ENCODE data around the gene GPR35.
A peak's percentile ranks its signal among the peaks of the same experiment; 100 is the strongest.
"Not testable (repeated sequence)": the region's sequence is repeated elsewhere in the genome, so short reads cannot be mapped to it uniquely, and the experiment has no call there.

The GPR35 gene

DNA sequence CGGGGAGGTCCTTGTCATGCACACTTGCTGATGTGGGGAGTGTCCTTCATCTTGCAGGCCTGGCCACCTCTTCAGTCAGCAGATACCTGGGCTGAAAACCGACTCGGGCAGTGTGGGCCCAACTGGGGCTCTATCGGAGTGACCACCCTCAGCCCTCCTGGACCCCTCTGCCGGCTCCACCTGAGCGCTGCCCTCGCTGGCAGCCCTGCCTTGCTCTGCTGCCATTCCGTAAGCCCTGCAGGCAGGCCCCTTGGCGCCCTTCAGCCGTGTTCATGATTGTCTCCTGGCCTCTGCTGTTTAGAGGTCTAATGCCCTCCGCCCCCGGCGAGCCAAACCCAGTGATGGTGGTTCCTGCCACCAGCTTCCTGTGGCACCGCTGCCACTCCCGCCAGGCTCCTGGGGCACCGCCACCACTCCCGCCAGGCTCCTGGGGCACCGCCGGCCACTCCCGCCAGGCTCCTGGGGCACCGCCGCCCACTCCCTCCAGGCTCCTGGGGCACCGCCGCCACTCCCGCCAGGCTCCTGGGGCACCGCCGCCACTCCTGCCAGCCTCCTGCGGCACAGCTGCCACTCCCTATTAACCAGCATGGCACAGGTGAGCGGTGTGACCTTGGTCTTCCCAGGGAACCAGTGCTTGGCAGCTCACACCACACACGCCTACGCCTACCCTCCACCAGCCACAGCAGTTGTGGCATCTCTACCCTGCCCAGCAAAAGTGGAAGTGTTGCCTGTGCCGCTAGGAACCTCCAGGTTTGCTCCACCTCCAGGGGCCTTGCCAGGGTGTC is 22.8 kb upstream of the GPR35 start:
- DNase-seq (ENCODE audit: low read depth): no peak

DNA sequence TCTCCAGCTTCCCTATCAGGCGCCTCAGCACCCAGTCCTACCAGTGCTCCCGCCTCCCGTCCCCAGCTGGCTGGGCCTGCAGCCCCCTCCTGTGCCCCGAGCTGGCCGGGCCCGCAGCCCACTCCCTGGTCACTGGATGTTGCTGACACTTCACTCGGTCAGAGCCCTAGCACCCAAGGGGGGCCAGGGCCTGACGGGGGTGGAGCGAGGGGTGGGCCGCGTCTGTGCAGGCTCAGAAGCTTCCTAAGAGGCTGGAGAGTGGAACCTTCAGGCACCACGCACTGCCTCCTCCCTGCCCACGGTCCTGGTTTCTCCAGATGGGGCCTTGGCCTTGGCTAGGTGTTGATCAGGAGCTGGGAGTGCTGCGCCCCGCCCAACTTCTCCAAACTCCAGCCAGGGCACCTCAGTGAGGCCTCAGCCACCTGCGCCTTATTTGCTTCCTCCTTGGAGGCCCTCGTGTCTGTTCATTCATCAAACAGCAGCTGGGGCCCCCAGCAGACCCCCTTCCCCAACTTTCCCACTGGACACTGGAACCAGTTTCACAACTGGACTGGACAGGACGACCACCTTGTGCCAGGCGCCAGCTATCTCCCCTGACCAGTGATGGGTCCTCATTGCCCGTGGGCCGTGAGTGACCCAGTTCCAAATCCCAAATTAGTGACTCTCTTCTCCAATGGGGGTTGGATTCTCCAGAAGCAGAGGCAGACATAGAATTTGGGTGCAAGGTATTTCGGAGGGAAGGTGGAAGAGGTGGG is 22.0 kb upstream of the GPR35 start:
- DNase-seq (ENCODE audit: low read depth): no peak

DNA sequence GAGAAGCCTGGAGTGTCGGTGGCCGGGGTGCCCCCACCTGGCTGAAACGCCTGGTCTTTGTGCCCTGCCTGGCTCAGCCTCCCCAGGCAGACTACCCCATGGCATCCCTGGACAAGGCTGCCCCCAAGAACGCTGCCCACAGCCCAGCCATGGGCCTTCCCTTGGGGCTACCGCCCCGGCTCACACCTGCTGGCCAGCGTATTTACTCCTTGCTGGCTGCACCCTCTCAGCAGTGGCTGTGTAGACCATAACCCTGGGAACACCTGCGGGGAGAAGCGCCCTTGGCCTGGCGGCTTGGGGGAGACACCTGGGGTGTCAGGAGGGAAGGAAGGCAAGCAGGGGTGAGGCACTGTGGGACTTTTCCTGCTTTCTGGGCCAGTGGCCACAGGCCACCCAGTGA is 21.4 kb upstream of the GPR35 start:
- no peak for DNase-seq (ENCODE audit: low read depth)

DNA sequence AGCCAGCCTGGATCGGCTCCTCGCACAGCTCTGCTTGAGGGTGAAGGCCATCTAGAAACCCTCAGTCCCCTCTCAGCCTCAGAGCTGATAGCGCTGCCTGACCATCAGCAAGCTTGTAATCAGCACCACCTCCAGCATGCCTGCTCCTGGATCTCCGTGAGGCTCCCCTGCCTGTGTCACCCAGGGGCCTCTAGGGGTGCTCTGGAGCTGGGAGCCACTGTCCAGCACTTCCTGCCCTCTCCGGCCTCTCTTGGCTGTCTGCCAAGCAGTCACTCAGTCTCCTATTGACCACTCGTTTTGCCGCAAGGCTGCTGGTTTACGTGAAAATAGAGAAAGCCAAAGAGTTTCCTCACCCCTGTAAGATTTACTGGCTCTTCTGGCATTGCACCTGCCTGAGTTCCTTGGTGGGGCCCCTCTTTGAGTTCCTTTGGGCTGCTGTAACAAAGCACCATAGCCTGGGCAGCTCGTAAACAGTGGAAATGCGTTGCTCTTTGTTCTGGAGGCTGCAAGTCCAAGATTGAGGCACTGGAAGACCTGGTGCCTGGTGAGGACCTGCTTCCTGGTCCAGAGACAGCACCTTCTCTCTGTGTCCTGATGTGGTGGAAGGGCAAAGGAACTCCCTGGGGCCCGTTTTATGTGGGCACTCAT is 20.9 kb upstream of the GPR35 start:
- peak; percentile 63 for DNase-seq (ENCODE audit: low read depth)

DNA sequence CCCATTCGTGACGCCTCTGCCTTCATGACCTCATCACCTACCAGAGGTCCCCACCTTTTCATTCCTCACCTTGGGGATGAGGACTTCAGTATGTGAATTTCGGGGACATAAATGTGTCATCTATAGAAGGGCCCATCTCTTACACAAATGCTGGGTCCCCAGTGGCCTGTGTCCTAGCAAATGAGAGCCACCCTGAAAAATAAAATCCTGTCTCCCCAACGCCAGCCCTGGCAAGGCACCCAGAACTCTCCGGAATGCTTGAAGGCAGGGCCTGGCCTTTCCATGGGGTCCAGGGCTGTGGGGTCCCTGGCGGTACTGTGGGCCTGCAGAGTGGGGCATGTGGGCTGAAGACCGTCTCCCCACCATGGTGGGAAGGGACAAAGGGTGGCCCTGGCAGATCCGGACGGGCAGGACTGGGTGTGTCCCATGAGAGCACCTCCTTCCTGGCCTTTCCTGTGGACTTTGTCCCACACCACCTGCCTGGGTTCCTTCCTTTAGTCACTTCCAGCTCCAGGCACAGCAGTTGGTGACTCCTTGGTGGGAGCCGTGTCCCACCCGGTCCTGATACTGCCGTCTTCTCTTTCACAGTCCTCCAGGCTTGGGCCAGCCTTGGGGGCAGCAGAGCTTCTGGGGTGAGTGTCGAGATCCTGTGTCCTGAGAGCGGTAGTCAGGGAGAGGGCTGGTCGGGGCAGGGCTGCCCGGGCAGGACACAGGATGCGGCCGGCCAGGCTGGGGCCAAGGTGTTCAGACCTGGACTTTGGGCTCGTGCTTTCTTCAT is 20.2 kb upstream of the GPR35 start:
- DNase-seq (ENCODE audit: low read depth): no peak

DNA sequence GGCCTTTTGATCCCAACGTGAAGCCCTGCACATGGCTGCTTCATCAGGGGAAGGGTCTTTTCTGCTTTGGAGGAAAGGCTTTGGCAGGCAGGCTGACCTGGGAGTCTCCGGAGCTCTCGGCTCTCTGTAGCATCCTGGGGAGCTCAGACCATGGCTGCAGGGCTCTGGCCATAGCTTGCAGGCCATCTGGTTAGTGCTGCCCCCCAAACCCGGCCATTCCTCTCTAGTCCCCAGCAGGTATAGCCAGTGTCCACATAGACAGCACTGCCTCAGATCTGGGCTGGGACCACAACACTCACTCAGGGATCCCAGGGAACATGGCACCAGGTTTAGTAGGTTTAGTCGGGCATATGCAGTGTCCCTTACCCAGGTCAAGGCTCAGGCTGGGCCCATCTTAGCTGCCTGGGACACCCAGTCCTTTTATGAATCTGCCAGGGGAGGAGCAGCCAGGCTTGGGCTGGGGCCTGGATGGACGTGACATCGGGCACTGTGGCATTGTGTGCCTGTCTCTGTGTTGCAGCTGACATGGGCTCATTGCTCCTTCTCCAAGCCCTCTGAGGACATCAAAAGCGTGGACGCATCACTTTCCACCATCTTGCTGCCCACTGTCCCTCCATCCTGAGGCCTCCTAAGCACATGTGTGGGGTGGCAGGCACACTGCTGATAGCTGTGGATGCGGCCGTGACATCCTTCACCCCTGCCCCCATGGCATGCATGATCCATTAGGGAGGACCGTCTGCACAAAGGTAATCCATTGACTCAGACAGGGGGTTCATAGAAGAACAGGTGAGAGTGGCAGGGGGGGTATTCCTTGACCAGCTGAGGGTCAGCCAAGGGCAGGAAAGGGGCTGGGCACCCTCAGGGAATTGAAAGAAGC is 19.2 kb upstream of the GPR35 start:
- DNase-seq (ENCODE audit: low read depth): no peak

DNA sequence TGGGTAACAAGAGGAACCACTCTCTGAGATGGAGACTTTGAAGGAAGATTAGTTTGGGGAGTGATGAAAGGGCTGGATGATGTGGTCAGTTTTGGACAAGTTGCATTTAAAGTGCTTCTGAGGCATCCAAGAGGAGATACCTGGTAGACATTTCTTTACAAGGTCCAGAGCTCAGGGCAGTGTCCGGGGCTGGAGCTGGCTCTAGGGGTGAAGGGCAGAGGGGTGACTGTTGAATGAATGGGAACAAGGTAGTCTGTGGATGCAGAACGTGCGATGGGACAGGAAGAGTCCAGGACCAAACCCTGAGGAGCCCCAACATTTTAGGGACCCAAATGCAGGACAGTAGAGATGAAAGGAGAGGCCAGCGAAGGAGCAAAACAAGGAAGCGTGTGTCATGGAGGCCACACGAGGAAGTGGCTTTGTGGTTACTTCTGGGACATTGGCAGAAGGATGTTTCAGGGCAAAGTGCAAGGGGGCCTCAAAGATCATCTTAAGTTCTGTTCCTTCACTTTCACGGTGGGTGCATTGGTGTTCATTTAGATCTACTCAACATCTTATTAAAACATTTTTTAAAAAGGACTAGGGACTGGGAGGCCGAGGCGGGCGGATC is 13.6 kb upstream of the GPR35 start:
- no peak for DNase-seq (ENCODE audit: low read depth)

DNA sequence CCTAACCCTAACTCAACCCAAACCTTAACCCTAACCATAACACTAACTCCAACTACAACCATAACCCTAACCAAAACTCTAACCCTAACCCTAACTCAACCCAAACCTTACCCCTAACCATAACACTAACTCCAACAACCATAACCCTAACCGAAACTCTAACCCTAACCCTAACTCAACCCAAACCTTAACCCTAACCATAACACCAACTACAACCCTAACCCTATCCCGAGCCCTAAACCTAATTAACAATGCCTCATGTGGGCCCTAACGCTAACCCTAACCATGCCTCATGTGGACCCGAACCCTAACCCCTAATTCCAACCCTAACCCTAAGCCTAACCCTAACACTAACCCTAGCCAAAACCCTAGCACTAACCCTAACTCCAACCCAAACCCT is 11.5 kb upstream of the GPR35 start:
- DNase-seq (ENCODE audit: low read depth): no peak

DNA sequence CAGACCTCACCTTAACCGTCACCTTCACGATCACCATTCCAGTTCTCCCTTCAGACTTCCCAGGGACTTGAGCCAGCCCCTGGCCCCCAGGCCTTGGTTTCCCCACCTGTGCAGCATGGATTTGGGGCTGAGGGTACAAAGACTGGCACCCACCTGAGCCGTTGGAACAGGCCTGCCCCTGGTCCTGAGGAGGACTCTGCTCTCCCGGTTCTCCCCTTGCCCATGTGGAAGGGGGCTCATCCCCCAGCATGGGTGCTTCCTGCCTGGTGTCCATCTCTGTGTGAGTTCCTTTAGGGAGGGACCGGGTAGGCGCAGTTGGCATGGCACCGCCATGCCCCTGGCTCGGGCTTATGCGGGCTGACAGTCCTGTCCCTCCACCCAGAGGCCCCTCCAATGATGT is 10.9 kb upstream of the GPR35 start:
- no peak for DNase-seq (ENCODE audit: low read depth)

DNA sequence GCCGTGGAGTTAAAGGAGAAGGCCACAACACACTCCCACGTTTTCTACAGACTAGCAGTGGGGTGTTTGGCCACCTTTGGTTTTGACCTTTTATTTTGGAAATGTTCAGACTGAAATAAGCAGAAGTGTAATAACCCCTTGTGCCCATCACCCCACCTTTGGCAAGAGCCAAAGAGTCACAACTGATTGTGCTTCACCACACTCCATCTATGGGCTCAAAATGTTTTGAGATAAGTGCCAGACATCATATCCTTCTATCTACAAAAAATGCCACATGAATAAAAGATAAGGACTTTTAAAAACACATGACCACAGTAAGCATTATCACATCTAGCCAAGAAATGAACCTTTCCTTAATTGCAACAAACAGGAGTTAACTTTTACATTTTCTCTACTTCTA is 9.9 kb upstream of the GPR35 start:
- DNase-seq (ENCODE audit: low read depth): no peak

DNA sequence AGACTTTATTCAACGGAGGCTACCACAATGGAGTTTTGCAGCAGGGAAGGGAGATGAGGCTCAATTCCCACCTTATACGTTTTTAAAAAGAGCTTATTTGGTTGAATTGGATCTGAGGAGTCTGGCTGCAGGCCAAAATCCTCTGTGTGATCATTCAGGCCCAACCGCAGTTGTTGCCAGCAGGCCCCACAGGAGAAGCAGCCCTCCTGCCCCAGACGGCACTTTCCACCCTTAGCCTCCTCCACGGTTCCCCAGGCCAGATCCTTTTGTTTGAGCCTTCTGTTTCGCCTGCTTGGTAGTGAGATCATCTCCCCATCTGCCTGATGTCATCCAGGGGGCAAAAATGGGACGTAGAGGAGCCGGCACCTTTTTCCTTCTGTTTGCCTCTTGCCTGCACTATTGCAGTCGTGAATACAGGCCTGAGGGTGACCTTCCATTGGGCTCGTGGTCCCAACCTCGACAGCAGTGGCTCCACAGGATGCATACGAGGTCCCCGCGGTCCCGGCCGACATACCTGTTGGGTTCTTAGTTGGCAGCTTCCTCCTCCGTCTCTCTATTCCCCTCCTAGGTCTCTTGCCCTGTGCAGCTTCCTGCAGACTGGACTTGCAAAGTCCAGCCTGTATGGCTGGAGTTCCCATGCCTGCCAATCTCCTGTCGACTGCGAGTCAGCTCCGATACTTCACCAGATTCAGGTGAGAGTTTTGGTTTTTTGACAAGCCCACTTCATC is 9.3 kb upstream of the GPR35 start:
- no peak for DNase-seq (ENCODE audit: low read depth)

DNA sequence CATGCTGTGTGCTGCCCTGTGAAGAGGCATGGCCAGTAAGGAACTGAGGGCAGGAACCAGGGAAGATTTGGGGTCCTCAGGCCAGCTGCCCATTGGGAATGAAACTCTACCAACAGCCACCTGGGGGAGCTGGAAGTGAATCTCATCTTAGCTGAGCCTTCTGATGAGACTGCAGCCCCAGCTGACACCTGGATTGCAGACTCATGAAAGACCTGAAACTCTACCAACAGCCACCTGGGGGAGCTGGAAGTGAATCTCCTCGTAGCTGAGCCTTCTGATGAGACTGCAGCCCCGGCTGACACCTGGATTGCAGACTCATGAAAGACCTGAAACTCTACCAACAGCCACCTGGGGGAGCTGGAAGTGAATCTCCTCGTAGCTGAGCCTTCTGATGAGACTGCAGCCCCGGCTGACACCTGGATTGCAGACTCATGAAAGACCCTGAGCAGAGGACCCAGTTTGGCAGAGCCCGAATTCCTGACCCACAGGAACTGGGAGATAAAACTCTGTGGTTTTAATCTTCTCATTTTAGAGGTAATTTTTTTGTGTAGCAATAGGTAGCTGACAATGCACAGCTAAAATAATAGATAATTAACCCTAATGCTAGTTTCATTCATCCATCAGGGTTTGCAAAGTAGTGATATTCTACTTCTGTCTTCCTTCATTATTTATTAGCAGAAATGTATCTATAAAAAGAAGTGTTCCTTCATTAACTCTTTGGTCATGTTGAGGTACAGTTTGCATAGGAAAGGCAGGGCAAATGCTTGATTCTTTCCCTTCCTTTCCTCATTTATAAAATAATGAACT is 8.2 kb upstream of the GPR35 start:
- not testable (repeated sequence) for DNase-seq (ENCODE audit: low read depth)

DNA sequence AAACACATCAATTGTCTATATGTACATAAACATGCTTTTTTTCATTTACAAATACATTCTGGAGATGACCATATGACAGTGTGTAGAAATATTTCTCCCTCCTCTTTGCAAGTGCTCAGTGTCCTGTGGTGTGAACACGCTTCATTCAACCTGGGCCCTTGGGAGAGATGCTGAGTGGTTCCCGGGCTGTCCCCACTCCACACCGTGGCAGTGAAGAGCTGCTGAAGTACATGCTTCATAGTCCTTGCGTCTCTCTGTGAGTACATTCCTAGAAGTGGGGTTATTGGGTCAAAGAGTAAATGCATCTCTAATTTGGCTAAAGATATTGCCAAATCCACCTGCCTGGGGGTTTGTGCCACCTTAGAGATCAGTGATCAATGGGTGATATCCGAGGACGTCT is 6.5 kb upstream of the GPR35 start:
- no peak for DNase-seq (ENCODE audit: low read depth)

DNA sequence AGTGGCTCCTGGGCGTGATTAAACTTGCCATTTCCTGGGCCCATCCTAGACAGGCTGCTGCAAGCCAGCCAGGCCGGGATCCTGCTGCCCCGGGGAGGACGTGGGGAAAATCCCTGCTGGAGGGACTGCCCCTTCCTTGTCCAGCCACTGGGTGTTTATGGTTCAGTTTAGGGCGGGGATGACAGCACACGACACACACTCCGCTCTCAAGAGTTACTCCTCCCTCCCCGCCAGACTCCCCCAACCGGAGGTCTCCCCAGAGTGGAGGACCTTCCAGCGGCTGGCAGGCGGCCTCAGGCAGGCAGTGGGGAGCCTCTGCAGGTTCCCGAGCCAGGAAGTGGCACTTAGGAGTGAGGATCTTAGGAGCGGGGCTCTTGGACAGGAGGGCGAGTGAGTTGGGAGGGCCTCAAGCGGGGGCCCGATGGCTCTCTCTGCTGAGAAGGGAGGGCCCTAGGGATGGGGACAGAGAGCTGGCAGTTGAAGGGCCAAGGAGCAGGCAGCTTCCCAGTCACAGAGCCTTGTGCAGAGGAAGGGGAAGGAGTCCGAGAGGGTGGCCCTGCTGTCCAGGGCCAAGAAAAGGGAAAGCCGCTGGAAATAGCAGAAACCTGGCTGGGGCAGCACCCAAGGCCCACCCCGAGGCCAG is 5.7 kb upstream of the GPR35 start:
- peak; percentile 6 for DNase-seq (ENCODE audit: low read depth)

DNA sequence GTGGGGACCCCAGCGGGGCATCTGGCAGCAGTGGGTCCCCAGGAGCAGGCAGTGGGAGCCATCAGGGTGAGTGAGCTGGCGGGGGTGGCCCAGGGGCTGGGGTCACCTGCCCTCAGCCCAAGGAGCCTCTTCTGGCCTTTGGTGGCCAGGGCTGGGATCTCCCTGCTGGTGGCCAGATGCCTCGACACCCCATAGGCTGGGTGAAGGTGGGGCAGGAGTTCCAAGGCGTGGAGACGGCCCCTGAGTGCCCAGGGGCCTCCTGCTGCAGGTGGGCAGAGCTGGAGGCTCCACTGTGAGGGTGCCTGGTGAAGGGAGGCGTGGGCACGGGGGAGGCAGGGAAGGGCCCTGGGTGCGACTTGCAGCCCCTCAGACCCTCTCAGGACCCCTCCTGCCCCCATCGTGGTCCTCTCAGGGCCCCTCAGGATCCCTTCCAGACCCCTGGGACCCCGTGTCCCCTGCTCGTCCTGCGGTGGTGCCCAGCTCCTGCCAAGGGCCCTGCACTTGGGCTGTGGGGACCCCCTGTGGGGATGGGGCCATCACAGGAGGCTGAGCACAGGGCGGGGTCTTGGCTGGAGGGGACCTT is 5.0 kb upstream of the GPR35 start:
- DNase-seq (ENCODE audit: low read depth): no peak

DNA sequence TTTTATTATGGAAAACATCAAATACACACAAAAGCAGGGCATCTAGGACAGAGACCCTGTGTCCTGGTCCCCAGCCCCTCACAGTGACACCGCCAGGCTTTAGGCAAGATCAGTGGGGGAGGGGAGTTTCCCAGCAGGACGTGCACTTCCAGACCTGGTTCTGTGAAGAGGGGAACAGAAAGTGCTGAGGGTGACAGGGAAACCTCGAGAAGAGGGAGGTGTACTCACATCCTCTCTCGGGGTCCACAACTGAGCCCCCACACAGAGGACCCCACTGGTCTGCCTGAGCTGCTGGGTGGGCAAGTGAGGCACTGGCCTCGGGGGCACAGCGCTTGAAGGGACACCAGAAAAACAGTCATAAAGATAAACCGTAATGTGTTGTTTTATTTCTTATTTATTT is 4.4 kb upstream of the GPR35 start:
- DNase-seq (ENCODE audit: low read depth): no peak

DNA sequence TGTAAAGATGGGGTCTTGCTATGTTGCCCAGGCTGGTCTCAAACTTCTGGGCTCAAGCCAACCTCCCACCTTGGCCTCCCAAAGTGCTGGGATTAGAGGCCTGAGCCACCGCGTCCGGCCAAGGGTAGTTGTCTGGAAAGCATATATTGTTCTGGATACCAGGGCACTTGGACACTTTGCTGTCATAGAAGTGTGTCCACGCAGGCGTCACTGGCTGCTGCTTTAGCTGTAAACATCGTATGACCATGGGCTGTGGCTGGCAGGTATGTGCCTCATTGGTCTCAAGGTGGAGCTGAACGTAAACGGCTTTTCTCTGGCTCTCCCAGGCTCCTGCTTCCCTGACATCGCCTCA is 3.2 kb upstream of the GPR35 start:
- DNase-seq (ENCODE audit: low read depth): no peak

DNA sequence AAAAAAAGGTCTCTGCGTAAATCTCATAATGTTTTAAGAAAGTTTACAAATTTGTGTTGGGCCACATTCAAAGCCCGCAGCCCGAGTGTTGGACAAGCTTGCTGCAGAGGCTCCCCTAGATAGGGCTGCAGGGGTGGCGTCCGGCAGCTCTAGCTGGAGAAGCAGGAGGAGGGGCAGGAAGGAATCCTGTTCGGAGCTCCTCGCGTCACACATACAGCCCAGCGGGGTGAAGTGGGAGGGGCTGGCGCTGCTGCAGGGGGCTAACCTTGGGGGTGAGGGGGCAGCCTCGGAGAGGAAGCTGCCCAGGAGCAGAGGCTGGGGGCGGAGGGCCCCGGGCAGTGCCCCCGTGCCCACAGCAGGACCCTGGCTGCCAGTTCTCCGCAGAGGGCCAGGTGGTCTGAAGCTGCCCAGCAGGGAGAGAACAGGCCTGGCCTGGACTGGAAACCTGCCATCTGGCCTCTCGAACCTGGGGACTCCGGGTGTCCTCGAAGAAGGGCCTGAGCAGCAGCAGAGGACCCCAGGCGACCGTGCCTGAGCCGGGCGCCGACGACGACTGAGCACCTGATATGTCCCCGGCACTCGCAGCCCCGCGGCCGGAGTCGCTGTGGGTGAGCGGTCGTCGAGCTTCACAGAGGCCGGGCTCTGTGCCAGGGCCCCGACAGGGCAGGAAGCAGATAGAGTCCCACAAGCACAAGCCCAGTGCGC is 2.6 kb upstream of the GPR35 start:
- no peak for DNase-seq (ENCODE audit: low read depth)
